Bronchial epithelial cell (primary cell): ENCODE data around the gene LRMDA. TPM values are rescaled to one million over a fixed set of nuclear protein-coding genes. Genes with fewer than 3 reads are reported as not detected.

ENCODE experiments used
- DNase-seq: peaks from one replicate; pipeline ENCODE4 v3.0.0-alpha.2; 2010; ENCODE audit warnings: low read depth
- FAIRE-seq: peaks from 2 replicates; lab custom pipeline; 2011; peaks lifted over from hg19 to GRCh38; lab: Jason Lieb, UNC
- H3K27me3 ChIP-seq: 2 replicates; pipeline ENCODE4 v1.5.1; 2011; ENCODE audit warnings: low read length; ENCODE audit not compliant: control insufficient read depth, insufficient read depth
- H3K36me3 ChIP-seq: 2 replicates; pipeline ENCODE4 v1.5.1; 2011; ENCODE audit warnings: low read length; ENCODE audit not compliant: control insufficient read depth, insufficient read depth
- H3K4me3 ChIP-seq: 2 replicates; pipeline ENCODE4 v1.5.1; 2011; ENCODE audit warnings: mild to moderate bottlenecking, low read depth, low read length, control low read depth
- total RNA-seq: library from RNA; depleted of rRNA; stranded (reverse); fragments of >200 nt; gene quantifications from 2 replicates; pipeline ENCODE4 v1.2.1, GENCODE V29; 2014
- TF ChIP-seq, protein P1 (sequence below): IDR thresholded peaks from 2 replicates; pipeline ENCODE4 v1.5.1; 2011; ENCODE audit warnings: mild to moderate bottlenecking, moderate library complexity, low read length, control low read depth, inconsistent platforms; ENCODE audit not compliant: insufficient read depth, severe bottlenecking

The LRMDA gene
- total RNA-seq, 1 donor from 2014 or later = 1.6 TPM

DNA sequence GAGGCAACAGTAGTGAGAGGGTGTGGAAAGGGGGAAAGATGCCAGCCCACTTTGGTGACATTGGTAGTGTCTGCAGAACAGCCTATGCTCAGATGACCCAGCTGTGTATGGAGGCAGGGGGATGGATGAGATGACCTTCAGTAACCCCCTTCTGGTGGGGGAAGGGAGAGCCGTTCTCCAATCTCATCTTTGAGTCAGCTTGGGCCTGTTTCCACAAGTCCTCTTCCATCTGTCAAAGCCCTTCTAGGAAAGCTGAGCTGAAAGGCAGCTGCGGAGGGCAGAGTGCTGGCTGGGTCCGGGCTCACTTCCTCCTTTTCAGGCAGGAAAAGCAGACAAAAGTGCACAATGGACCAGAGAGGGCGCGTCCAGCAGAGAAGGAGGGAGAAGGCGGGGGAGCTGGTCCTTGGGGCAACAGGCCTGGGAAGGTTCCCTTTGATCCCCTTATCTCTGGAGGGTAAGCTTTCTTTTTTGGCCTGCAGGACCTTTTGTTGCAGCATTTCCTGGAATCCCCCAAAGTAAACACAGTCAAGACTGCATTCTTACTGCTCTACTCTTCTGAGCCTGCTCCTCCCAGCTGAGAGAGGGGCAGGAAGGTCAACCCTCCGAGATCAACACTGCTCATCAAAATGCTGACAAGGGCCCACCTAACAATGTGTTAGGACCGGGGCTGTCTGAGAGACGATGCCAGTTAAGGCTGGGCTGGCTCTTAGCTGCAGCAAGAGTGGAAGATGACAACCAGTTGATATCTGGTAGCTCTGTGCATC is 1.2 kb upstream of the LRMDA start:
- peak; percentile 91 for DNase-seq
- no peak for FAIRE-seq
- H3K27me3 ChIP-seq = no peaks in the 10 kb centered on the region
- H3K4me3 ChIP-seq = no peak overlapping the region
- H3K36me3 ChIP-seq = no peaks in the 10 kb centered on the region
- TF ChIP-seq, protein P1, sequence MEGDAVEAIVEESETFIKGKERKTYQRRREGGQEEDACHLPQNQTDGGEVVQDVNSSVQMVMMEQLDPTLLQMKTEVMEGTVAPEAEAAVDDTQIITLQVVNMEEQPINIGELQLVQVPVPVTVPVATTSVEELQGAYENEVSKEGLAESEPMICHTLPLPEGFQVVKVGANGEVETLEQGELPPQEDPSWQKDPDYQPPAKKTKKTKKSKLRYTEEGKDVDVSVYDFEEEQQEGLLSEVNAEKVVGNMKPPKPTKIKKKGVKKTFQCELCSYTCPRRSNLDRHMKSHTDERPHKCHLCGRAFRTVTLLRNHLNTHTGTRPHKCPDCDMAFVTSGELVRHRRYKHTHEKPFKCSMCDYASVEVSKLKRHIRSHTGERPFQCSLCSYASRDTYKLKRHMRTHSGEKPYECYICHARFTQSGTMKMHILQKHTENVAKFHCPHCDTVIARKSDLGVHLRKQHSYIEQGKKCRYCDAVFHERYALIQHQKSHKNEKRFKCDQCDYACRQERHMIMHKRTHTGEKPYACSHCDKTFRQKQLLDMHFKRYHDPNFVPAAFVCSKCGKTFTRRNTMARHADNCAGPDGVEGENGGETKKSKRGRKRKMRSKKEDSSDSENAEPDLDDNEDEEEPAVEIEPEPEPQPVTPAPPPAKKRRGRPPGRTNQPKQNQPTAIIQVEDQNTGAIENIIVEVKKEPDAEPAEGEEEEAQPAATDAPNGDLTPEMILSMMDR = no peak

DNA sequence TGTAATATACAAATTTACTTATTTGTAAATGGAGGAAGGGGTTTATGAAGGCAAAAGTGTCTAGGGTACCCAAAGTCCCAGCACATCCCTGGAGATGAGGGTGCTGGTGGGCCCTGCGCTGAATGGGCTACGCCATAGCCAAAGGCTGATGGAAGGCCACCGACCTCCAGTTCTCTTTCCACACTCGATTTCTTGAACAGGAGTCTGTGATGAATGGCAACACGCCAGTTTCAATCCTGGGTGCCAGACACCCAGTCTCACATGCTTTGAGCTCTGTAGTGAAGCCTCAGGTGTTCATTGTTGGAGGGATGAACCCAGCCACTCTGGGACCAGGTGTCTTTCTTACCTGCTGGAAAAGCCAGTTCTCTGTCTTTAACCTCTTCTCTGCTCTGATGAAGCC is 752 bp downstream of the LRMDA start:
- Histone ChIP-seq H3K27me3 (no peaks in the 10 kb centered on the region), H3K4me3 (no peak overlapping the region), H3K36me3 (no peaks in the 10 kb centered on the region)
- DNase-seq = no peak
- TF ChIP-seq, protein P1 = no peak
- no peak for FAIRE-seq

DNA sequence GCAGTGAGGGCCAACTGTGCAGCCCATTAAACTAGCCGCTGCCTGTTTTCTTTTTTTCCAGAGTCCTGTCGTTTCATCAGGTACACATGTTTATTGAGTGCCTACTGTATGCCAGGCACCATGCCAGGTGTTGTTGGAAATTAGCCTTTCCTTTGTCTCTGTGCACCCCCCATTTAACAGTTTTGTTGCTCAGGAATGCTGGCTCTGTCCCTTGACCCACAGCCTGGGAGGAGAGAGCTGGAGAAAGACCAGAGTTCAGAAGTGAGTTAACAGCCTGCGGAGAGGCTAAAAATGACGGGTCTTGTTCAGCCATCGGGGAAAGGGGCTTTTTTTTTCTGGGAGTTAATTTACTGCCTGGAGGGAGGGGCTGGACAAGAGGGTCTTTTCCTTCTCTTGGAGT is 1.3 kb downstream of the LRMDA start:
- DNase-seq (no peak), FAIRE-seq (no peak)
- TF ChIP-seq, protein P1 = no peak
- Histone ChIP-seq H3K36me3 (no peaks in the 10 kb centered on the region), H3K4me3 (no peak overlapping the region), H3K27me3 (no peaks in the 10 kb centered on the region)

- Histone ChIP-seq H3K27me3 (no peaks in the 10 kb centered on the region), H3K4me3 (no peak overlapping the region), H3K36me3 (no peaks in the 10 kb centered on the region)
- TF ChIP-seq, protein P1 = no peak
- DNase-seq (no peak), FAIRE-seq (no peak)
Measured at GRCh38 chr10:75433216-75433615, 1.8 kb downstream of the LRMDA start.

DNA sequence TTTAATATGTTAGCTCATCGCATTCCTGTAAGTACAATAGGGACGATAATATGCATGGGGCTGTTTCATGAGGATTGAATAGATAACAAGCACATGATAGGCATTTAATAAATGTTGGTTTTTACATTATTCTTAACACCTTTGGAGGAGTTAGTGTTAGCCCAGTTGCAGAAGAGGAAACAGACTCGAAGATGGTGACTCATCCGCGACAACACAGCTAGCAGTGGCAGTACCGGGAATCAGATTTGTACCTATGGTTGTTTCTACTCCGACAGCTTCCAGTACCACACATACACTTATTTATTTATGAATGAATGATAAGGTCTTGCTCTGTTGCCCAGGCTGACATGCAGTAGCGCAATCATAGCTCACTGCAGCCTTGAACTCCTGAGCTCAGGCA is 2.9 kb downstream of the LRMDA start:
- H3K36me3 ChIP-seq = no peaks in the 10 kb centered on the region
- H3K27me3 ChIP-seq = no peaks in the 10 kb centered on the region
- no peak for FAIRE-seq
- no peak overlapping the region for H3K4me3 ChIP-seq
- TF ChIP-seq, protein P1 = no peak
- peak; percentile 33 for DNase-seq

DNA sequence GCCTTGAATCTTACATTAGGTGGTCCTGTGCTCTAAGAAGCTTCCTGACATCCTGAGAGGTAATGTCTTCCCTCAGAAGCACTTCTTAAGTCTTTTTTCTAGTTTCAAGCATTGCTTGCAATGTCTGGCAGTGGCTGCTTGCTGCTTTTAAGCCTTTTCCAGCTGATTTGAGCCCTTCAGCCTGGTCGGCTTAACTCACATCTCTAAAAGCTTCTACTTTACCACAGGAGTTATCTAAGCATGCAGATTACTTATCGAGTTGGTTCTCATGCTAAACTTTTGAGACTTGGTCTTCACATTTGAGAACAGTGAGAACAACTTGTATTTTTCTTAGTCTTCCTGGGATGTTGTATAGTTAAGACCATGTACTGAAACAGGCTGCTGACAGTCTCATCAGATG is 3.9 kb downstream of the LRMDA start:
- Histone ChIP-seq H3K4me3 (no peak overlapping the region), H3K27me3 (no peaks in the 10 kb centered on the region), H3K36me3 (no peaks in the 10 kb centered on the region)
- TF ChIP-seq, protein P1 = no peak
- FAIRE-seq (no peak), DNase-seq (no peak)
